Measurements from ENCODE around the gene GPBAR1. TPM values are rescaled to one million over a fixed set of nuclear protein-coding genes. Genes with fewer than 3 reads are reported as not detected.
"Not testable (repeated sequence)": the region's sequence is repeated elsewhere in the genome, so short reads cannot be mapped to it uniquely, and the experiment has no call there.

Gene GPBAR1
- total RNA-seq, 1 experiment from 2014 or later, result 0.05 TPM

DNA sequence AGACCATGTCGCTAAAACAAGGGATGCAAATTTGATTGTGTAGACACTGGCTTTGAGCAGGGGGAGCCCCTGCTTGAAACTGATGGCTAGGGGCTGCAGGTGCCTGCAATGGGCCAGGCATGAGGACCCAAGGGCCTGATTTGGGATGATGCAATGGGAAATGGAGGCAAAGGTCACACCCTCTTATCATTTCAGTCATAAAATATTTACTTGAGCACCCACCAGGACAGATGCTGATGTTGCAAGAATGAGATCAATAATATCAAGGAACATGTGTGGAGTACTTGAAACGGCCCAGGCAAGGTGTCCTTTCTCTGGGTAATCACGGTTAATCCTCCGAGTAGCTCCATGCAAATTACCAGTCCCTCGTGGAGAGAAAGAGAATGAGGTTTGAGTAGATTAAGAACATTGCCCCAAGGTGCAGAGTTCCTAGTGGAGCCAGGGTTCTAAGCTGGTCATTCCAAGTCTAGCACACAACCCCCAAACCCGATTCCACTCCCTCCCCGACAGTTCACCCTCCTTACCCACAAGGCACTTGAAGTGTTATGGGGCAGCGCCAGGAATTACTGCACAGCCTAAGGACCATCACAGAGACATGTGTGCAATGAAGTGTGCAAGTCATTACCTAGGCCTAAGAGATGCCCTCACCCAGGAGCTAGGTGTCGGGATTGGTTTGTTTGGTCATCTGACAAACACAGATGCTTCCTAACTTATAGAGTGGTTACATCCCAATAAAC, 45.5 kb downstream of the GPBAR1 start:
- no peak for DNase-seq (ENCODE audit: low read depth)

GRCh38 chr2:218307415-218308090, 46.7 kb downstream of the GPBAR1 start:
- no peak for DNase-seq (ENCODE audit: low read depth)

DNA sequence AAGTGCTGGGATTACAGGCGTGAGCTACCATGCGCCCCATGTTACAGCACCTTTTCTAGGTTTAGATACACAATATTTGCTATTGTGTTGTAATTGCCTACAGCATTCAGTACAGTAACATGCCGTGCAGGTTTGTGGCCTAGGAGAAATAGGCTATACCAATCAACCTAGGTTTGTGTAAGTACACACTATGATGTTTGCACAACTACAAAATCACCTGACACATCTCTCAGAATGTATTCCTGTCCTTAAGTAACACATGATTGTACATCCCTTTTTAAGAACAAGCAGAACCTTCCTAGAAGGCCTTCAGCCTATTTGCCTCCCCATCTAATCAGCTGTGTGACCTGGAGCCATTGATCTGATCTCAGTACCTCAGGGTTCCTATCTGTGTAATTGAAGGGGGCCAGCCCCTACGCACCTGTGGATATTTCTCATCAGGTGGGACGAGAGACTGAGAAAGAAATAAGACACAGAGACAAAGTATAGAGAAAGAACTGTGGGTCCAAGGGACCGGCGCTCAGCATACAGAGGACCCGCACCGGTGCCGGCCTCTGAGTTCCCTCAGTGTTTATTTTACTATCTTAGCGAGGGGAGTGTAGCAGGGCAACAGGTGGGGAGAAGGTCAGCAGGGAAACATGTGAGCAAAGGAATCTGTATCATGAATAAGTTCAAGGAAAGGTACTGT, 50.2 kb downstream of the GPBAR1 start:
- no peak for DNase-seq (ENCODE audit: low read depth)

GRCh38 chr2:218311541-218312266, 50.9 kb downstream of the GPBAR1 start:
- DNase-seq (ENCODE audit: low read depth), result not testable (repeated sequence)

DNA sequence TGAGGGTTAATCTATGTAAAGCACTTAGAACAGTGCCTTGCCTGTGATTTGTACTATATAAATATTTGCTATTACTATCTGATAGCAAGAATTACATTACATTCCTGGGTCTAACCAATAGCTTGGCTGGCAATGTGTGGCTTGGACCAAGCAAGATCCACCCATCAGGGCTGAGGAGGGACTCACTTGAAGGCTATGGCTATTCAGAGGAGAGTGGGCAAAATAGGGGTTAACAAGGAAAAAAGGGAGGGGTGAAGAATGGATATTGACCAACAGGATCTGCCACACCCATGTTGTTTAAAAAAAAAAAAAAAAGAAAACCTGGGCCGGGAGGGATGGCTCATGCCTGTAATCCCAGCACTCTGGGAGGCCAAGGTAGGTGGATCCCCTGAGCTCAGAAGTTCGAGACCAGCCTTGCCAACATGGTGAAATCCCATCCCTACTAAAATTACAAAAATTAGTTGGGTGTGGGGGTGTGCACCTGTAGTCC, 51.5 kb downstream of the GPBAR1 start:
- DNase-seq (ENCODE audit: low read depth), result no peak

- DNase-seq (ENCODE audit: low read depth), result no peak
Observed at GRCh38 chr2:218313356-218313755, 52.5 kb downstream of the GPBAR1 start.

Other genes with a start within 250 kb of the GPBAR1 start
- gene RUFY4, start 191.8 kb upstream of the GPBAR1 start, total RNA-seq (2014; rRNA removed; shearing (Covaris generic)), result not detected in 2 replicates
- gene CXCR2, start 135.0 kb upstream of the GPBAR1 start, total RNA-seq (2014; rRNA removed; shearing (Covaris generic)), result 0.10 and 0.50 TPM in 2 replicates
- not detected in 2 replicates for gene CXCR1, start 94.1 kb upstream of the GPBAR1 start, total RNA-seq (2014; rRNA removed; shearing (Covaris generic))
- gene ARPC2, start 43.8 kb upstream of the GPBAR1 start, total RNA-seq (2014; rRNA removed; shearing (Covaris generic)), result 422 and 493 TPM in 2 replicates
- 226 and 244 TPM in 2 replicates for gene AAMP, start 9.1 kb downstream of the GPBAR1 start, total RNA-seq (2014; rRNA removed; shearing (Covaris generic))
- gene PNKD, start 9.5 kb downstream of the GPBAR1 start, total RNA-seq (2014; rRNA removed; shearing (Covaris generic)), result 41.6 and 42.2 TPM in 2 replicates
- 78.7 and 93.7 TPM in 2 replicates for gene TMBIM1, start 31.5 kb downstream of the GPBAR1 start, total RNA-seq (2014; rRNA removed; shearing (Covaris generic))
- gene CATIP, start 95.8 kb downstream of the GPBAR1 start, total RNA-seq (2014; rRNA removed; shearing (Covaris generic)), result not detected in 2 replicates
- gene SLC11A1, start 121.3 kb downstream of the GPBAR1 start, total RNA-seq (2014; rRNA removed; shearing (Covaris generic)), result 0.03 and 0.08 TPM in 2 replicates
- gene CTDSP1, start 138.9 kb downstream of the GPBAR1 start, total RNA-seq (2014; rRNA removed; shearing (Covaris generic)), result 47.3 and 61.2 TPM in 2 replicates
- 0.05 TPM in 1 of 2 replicates, not detected in the other for gene VIL1, start 158.1 kb downstream of the GPBAR1 start, total RNA-seq (2014; rRNA removed; shearing (Covaris generic))